ENCODE data around the gene PGLYRP2. TPM values are rescaled to one million over a fixed set of nuclear protein-coding genes. Genes with fewer than 3 reads are reported as not detected.
"Not testable (repeated sequence)": the region's sequence is repeated elsewhere in the genome, so short reads cannot be mapped to it uniquely, and the experiment has no call there.

Gene PGLYRP2, protein sequence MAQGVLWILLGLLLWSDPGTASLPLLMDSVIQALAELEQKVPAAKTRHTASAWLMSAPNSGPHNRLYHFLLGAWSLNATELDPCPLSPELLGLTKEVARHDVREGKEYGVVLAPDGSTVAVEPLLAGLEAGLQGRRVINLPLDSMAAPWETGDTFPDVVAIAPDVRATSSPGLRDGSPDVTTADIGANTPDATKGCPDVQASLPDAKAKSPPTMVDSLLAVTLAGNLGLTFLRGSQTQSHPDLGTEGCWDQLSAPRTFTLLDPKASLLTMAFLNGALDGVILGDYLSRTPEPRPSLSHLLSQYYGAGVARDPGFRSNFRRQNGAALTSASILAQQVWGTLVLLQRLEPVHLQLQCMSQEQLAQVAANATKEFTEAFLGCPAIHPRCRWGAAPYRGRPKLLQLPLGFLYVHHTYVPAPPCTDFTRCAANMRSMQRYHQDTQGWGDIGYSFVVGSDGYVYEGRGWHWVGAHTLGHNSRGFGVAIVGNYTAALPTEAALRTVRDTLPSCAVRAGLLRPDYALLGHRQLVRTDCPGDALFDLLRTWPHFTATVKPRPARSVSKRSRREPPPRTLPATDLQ
- total RNA-seq (under 1 TPM; 0.69 to 0.70 TPM), polyA plus RNA-seq (under 1 TPM; 0.37 to 0.72 (median 0.42) TPM), total RNA-seq (0 to 2.6 (median 0.54) reads per million in 6 experiments)

DNA sequence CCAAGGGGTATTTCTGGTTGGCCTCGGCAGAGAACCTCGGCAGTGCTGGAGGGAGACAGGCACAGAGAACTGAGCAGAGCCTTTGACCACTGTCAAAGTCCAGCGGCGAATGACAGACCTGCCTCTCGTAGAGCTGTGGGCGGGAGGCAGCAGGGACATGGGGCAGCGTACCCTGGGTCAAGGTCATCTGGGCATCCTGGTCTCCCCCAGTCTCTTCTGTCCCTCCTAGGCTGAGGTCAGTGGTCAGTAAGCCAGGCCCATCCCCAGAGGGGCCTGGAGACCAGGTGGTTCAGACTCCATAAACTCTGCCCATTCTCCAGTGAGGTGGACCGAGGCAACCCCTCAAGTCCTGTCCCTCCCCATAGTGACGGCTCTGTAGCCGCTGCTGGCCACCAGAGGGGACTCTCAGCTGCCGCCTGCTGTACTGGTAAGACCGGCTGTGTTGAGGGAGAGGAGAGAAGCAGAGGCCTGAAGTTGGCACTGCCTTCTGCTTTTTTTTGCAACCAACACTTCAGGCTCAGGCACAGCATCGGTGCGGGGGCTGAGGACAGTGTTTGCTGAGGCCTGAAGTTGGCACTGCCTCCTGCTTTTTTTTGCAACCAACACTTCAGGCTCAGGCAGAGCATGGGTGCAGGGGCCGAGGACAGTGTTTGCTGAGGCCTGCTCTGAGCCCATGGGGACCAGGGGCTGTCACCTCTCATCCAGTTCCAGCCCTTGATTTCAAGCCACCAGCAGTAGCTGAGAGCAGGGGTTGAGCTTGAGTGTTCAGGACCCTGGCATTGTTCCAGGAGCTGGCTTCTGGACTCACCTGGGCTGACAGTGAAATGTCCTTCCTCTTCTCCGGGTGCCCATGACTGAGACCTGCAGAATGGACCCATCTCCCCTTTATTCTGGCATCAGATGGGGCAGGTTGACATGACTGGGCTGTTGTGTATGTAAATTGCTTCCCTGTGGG lies at the start of gene PGLYRP2:
Gene PGLYRP2, minus strand, starts transcription at position 111 of the 955 bp plus-strand sequence. CDS start 130 bp downstream, outside the sequence.
- Mint-ChIP-seq H3K4me1 (peaks cover 21 to 48% (median 30%) of the 10 kb centered on the region in 4 donors), H3K9me3 (no peaks in the 10 kb centered on the region), H3K36me3 (no peaks in the 10 kb centered on the region), H3K27me3 (no peaks in the 10 kb centered on the region), H3K27ac (peak within 1 kb of the TSS in 7 of 10 donors; percentile 48 to 78 (median 55)), H3K4me3 (peak within 1 kb of the TSS in 6 of 10 donors; percentile 2 to 53 (median 33))
- DNase-seq, result peak in 3 of 10 donors; percentile 14 to 23 (median 21)
- ATAC-seq, result peak; percentile 49 to 69
- POLR2A ChIA-PET, result interaction anchor here (1.1 to 1.9 kb wide), 5 partner anchors 10 to 76 kb away, joined by 3 to 17 read pairs (median 5); partner anchors contain the start of gene AKAP8L

DNA sequence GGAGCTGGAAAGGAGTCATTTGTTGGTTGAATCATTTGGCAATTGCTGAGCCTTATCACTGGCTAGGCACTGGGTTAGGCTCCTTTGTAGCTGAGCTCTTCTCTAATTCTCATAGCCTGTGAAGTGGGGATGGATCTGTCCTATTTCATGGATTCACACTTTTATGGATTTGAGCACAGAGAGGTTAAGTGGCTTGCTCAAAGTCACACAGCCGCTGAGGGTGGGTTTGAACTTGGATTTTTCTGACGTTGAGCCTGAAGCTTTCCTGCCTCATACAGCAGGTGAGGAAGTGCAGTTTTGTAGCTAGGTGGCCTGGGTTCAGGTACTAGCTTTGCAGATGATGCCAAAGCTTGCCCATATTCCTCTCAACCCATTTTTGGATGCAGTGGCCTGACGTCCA lies 48.4 kb upstream of the PGLYRP2 start:
- Mint-ChIP-seq H3K36me3 (peaks cover 0 to 14% (median 8%) of the 10 kb centered on the region in 3 donors), H3K4me3 (no peak overlapping the region), H3K27me3 (no peaks in the 10 kb centered on the region), H3K4me1 (peaks cover 3 to 8% (median 5%) of the 10 kb centered on the region in 4 donors), H3K9me3 (peaks cover 0 to 3% (median 0%) of the 10 kb centered on the region in 9 donors), H3K27ac (no peak overlapping the region)
- DNase-seq, result no peak
- no peak for ATAC-seq
- POLR2A ChIA-PET, result interaction anchor here (0.5 kb wide), 1 partner anchor 554 kb away, joined by 3 read pairs; no protein-coding TSS in a partner anchor

- ATAC-seq (no peak), DNase-seq (no peak)
- Mint-ChIP-seq H3K27me3 (no peaks in the 10 kb centered on the region), H3K27ac (no peak overlapping the region), H3K9me3 (peaks cover 0 to 3% (median 0%) of the 10 kb centered on the region in 9 donors), H3K4me3 (no peak overlapping the region), H3K4me1 (peaks cover 0 to 6% (median under 1%) of the 10 kb centered on the region in 4 donors), H3K36me3 (peaks cover 0 to 13% (median 8%) of the 10 kb centered on the region in 3 donors)
- POLR2A ChIA-PET, result interaction anchor here (0.6 to 0.7 kb wide), 3 partner anchors 12 to 54 kb away, joined by 3 to 5 read pairs (median 3); no protein-coding TSS in a partner anchor
Observed at GRCh38 chr19:15526408-15526807, 47.1 kb upstream of the PGLYRP2 start.

DNA sequence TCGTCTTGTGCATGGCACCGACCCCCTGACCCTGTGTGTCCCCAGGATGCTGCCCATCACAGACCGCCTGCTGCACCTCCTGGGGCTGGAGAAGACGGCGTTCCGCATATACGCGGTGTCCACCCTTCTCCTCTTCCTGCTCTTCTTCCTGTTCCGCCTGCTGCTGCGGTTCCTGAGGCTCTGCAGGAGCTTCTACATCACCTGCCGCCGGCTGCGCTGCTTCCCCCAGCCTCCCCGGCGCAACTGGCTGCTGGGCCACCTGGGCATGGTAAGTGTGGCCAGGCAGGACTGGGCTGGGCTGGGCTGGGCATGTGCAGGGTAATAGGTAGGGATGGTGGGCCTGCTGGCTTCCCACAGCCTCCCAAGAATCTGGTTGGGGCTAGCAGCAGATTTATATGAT lies 46.0 kb upstream of the PGLYRP2 start:
- no peak for DNase-seq
- ATAC-seq, result no peak
- POLR2A ChIA-PET, result no interaction called here
- Mint-ChIP-seq H3K9me3 (peaks cover 0 to under 1% (median 0%) of the 10 kb centered on the region in 9 donors), H3K4me3 (no peak overlapping the region), H3K27ac (peak overlapping the region in 2 of 10 donors; percentile 25 to 40), H3K27me3 (no peaks in the 10 kb centered on the region), H3K36me3 (peaks cover 0 to 9% (median 8%) of the 10 kb centered on the region in 3 donors), H3K4me1 (peaks cover 0 to 6% (median under 1%) of the 10 kb centered on the region in 4 donors)

- Mint-ChIP-seq H3K27ac (peak overlapping the region in 1 of 10 donors; percentile 22), H3K9me3 (no peaks in the 10 kb centered on the region), H3K4me3 (no peak overlapping the region), H3K4me1 (peaks cover 0 to 6% (median under 1%) of the 10 kb centered on the region in 4 donors), H3K27me3 (no peaks in the 10 kb centered on the region), H3K36me3 (peaks cover 0 to 7% (median 4%) of the 10 kb centered on the region in 3 donors)
- ATAC-seq (no peak), DNase-seq (no peak)
- POLR2A ChIA-PET, result no interaction called here
Observed at GRCh38 chr19:15524781-15525180, 45.5 kb upstream of the PGLYRP2 start.

- Mint-ChIP-seq H3K9me3 (peaks cover 0 to 19% (median 5%) of the 10 kb centered on the region in 9 donors), H3K4me3 (peak overlapping the region in 1 of 10 donors; percentile 72), H3K27ac (peak overlapping the region in 1 of 10 donors; percentile 81), H3K4me1 (peaks cover 10 to 30% (median 21%) of the 10 kb centered on the region in 4 donors), H3K27me3 (peaks cover 0 to 3% (median 0%) of the 10 kb centered on the region in 5 donors), H3K36me3 (peaks cover 0 to 14% (median 8%) of the 10 kb centered on the region in 3 donors)
- ATAC-seq (no peak), DNase-seq (no peak)
- POLR2A ChIA-PET, result interaction anchor here (1.4 kb wide), 1 partner anchor 55 kb away, joined by 4 read pairs; the partner anchor contains the start of gene RASAL3
Observed at GRCh38 chr19:15519433-15519976, 40.2 kb upstream of the PGLYRP2 start.

- H3K27ac Mint-ChIP-seq, result peak overlapping the region in 4 of 10 donors; percentile 20 to 84 (median 42)
- peaks cover 10 to 37% (median 26%) of the 10 kb centered on the region in 4 donors for H3K4me1 Mint-ChIP-seq
- POLR2A ChIA-PET, result interaction anchor here (1.3 to 1.7 kb wide), 3 partner anchors 53 to 139 kb away, joined by 3 to 5 read pairs (median 4); partner anchors contain the start of genes AKAP8, AKAP8L and RASAL3
- H3K36me3 Mint-ChIP-seq, result peaks cover 0 to 14% (median 8%) of the 10 kb centered on the region in 3 donors
- H3K9me3 Mint-ChIP-seq, result peaks cover 0 to 19% (median 5%) of the 10 kb centered on the region in 9 donors
- no peak for DNase-seq
- no peak overlapping the region for H3K4me3 Mint-ChIP-seq
- no peak for ATAC-seq
- H3K27me3 Mint-ChIP-seq, result peaks cover 0 to 3% (median 0%) of the 10 kb centered on the region in 5 donors
Observed at GRCh38 chr19:15517778-15518177, 38.5 kb upstream of the PGLYRP2 start.

DNA sequence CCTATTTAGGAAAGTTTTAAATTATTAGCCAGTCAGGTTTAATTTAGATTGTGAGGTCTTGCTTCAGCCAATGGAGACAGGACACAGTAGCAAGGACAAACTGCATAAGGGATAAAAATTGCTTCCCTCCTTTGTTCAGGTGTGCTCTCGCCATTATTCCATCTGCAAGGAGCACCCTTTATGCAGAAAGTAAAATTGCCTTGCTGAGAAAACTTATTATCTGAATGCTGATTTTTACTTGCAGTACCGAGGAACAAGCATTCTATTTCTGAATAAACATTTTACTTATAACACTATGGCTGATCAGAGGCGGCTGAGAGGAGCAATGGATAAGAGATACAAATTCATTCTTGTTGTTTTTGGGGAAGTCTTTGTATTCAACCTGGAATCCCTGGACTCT lies 37.1 kb upstream of the PGLYRP2 start:
- Mint-ChIP-seq H3K36me3 (peaks cover 0 to 14% (median 8%) of the 10 kb centered on the region in 3 donors), H3K4me3 (peak overlapping the region in 1 of 10 donors; percentile 27), H3K27ac (peak overlapping the region in 6 of 10 donors; percentile 34 to 99 (median 72)), H3K27me3 (peaks cover 0 to 3% (median 0%) of the 10 kb centered on the region in 5 donors), H3K4me1 (peaks cover 10 to 37% (median 26%) of the 10 kb centered on the region in 4 donors), H3K9me3 (peaks cover 0 to 19% (median 5%) of the 10 kb centered on the region in 9 donors)
- POLR2A ChIA-PET, result interaction anchor here (0.7 kb wide), 1 partner anchor 49 kb away, joined by 3 read pairs; no protein-coding TSS in a partner anchor
- ATAC-seq (no peak), DNase-seq (no peak)

- not testable (repeated sequence) for H3K27me3 Mint-ChIP-seq, DNase-seq
- Mint-ChIP-seq H3K4me3 (peak overlapping the region; percentile 68 to 90 (median 84)), H3K9me3 (peaks cover 0 to 19% (median 5%) of the 10 kb centered on the region in 9 donors), H3K4me1 (peaks cover 10 to 40% (median 27%) of the 10 kb centered on the region in 4 donors), H3K36me3 (peaks cover 0 to 14% (median 8%) of the 10 kb centered on the region in 3 donors), H3K27ac (peak overlapping the region; percentile 93 to 99 (median 98))
- peak in 1 of 2 donors; percentile 4 for ATAC-seq
- POLR2A ChIA-PET, result interaction anchor here (0.6 to 2.8 kb wide), 9 partner anchors 11 to 96 kb away, joined by 3 to 12 read pairs (median 7); partner anchors contain the start of genes AKAP8L and RASAL3
Observed at GRCh38 chr19:15515227-15515625, 35.9 kb upstream of the PGLYRP2 start.

DNA sequence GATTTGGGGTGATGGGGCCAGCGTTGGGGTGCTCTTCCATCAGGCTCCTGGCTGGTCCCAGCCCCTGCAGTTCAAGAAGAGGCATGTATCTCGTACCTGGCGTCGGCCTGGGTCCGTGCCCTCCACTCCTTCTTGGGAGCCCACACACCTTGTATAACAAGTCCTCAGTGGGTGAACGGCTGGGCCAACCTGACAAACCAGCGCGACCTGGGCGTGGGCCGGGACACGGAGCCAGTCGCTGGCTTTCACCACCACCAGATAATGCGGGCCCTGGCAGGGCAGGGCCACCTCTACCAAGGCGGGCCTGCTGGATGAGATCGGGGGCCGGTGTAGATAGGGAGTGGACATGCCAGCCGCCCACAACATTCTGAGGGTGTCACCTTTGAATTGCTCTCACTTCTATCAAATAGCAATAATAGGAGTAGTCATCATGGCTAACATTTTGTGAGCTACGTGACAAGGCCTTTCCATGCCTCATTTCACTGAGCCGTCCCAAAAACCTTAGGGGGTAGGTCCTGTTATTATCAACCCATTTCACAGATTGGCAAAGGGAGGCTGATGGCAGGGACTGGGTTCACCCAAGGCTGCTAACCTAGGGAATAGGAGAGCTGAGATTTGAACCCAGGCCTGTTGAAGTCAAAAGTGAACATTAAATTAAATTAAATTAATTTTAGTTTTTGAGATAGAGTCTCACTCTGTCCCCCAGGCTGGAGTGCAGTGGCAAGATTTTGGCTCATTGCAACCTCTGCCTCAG lies 32.5 kb upstream of the PGLYRP2 start:
- peaks cover 0 to 13% (median 5%) of the 10 kb centered on the region in 9 donors for H3K9me3 Mint-ChIP-seq
- POLR2A ChIA-PET, result interaction anchor here (0.5 to 1.2 kb wide), 3 partner anchors 40 to 871 kb away, joined by 3 read pairs; partner anchors contain the start of gene RASAL3
- ATAC-seq (no peak), DNase-seq (no peak)
- H3K4me1 Mint-ChIP-seq, result peaks cover 17 to 48% (median 43%) of the 10 kb centered on the region in 4 donors
- peak overlapping the region in 1 of 10 donors; percentile 17 for H3K27ac Mint-ChIP-seq
- peaks cover 0 to 10% (median 4%) of the 10 kb centered on the region in 3 donors for H3K36me3 Mint-ChIP-seq
- H3K27me3 Mint-ChIP-seq, result peaks cover 0 to 14% (median 1%) of the 10 kb centered on the region in 5 donors
- no peak overlapping the region for H3K4me3 Mint-ChIP-seq

All from naive thymus-derived CD8-positive, alpha-beta T cell (primary cell).